ENCODE results near the gene ALLC. TPM values are rescaled to one million over a fixed set of nuclear protein-coding genes. Genes with fewer than 3 reads are reported as not detected.
"Not testable (repeated sequence)": the region's sequence is repeated elsewhere in the genome, so short reads cannot be mapped to it uniquely, and the experiment has no call there.

The ALLC gene
- not detected for total RNA-seq

DNA sequence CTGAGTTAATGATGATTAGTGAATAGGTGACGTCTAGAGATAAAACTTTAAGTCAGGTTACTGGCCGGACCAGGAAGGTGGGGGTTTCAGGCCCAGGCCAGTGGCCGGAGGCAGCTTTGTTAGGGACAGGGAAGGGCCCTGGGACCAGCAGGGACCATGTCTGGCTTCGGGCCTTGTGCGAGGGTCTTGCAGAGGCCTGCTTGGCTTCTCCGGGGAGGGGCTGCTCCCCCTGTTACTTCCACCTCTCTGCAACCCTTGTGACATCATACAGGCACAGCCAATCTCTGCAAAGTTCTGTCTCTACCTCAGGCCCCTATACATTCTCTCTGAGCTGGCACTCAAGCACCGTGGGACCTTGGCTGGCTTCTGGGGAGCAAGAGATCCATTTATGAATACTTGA is at the start of gene ALLC:
Gene ALLC, plus strand, starts transcription at position 320 of the 400 bp plus-strand sequence. CDS start 12,958 bp downstream, outside the sequence.
- no peaks in the 10 kb centered on the region for H3K9me3 ChIP-seq (ENCODE audit: control insufficient read depth in 3 of 3, low read length in 3 of 3)
- H3K27ac ChIP-seq (ENCODE audit: low read depth, low read length), result peak within 1 kb of the TSS; percentile 23
- H3K4me3 ChIP-seq (ENCODE audit: low read length in 3 of 3), result no peak within 1 kb of the TSS
- H3K4me1 ChIP-seq (ENCODE audit: control insufficient read depth in 3 of 3, insufficient read depth in 3 of 3, low read length in 3 of 3), result peaks cover 5 to 12% (median 5%) of the 10 kb centered on the region in 3 donors
- no peaks in the 10 kb centered on the region for H3K36me3 ChIP-seq (ENCODE audit: control insufficient read depth in 3 of 3, insufficient read depth in 3 of 3, low read length in 3 of 3)
- H3K27me3 ChIP-seq (ENCODE audit: control insufficient read depth in 3 of 3, insufficient read depth in 3 of 3, low read length in 3 of 3), result peaks cover 0 to 17% (median 4%) of the 10 kb centered on the region in 3 donors
- no peak within 1 kb of the TSS for H3K9ac ChIP-seq (ENCODE audit: low read depth in 1 of 3, low read length in 3 of 3)

- Histone ChIP-seq H3K9ac (ENCODE audit: low read depth in 1 of 3, low read length in 3 of 3) (peak overlapping the region in 1 of 3 donors; percentile 8), H3K27ac (ENCODE audit: low read depth, low read length) (no peak overlapping the region), H3K36me3 (ENCODE audit: control insufficient read depth in 3 of 3, insufficient read depth in 3 of 3, low read length in 3 of 3) (no peaks in the 10 kb centered on the region), H3K27me3 (ENCODE audit: control insufficient read depth in 3 of 3, insufficient read depth in 3 of 3, low read length in 3 of 3) (peaks cover 0 to 5% (median 0%) of the 10 kb centered on the region in 3 donors), H3K4me3 (ENCODE audit: low read length in 3 of 3) (no peak overlapping the region), H3K9me3 (ENCODE audit: control insufficient read depth in 3 of 3, low read length in 3 of 3) (no peaks in the 10 kb centered on the region), H3K4me1 (ENCODE audit: control insufficient read depth in 3 of 3, insufficient read depth in 3 of 3, low read length in 3 of 3) (no peaks in the 10 kb centered on the region)
Observed at GRCh38 chr2:3608373-3609278, 49.4 kb upstream of the ALLC start.

GRCh38 chr2:3609279-3609673 is 48.7 kb upstream of the ALLC start:
- H3K27me3 ChIP-seq (ENCODE audit: control insufficient read depth in 3 of 3, insufficient read depth in 3 of 3, low read length in 3 of 3); H3K27ac ChIP-seq (ENCODE audit: low read depth, low read length); H3K4me3 ChIP-seq (ENCODE audit: low read length in 3 of 3); H3K36me3 ChIP-seq (ENCODE audit: control insufficient read depth in 3 of 3, insufficient read depth in 3 of 3, low read length in 3 of 3); H3K9ac ChIP-seq (ENCODE audit: low read depth in 1 of 3, low read length in 3 of 3); H3K4me1 ChIP-seq (ENCODE audit: control insufficient read depth in 3 of 3, insufficient read depth in 3 of 3, low read length in 3 of 3); H3K9me3 ChIP-seq (ENCODE audit: control insufficient read depth in 3 of 3, low read length in 3 of 3): not testable (repeated sequence)

GRCh38 chr2:3610415-3610814 is 47.6 kb upstream of the ALLC start:
- H3K9me3 ChIP-seq (ENCODE audit: control insufficient read depth in 3 of 3, low read length in 3 of 3), result no peaks in the 10 kb centered on the region
- no peaks in the 10 kb centered on the region for H3K36me3 ChIP-seq (ENCODE audit: control insufficient read depth in 3 of 3, insufficient read depth in 3 of 3, low read length in 3 of 3)
- no peaks in the 10 kb centered on the region for H3K4me1 ChIP-seq (ENCODE audit: control insufficient read depth in 3 of 3, insufficient read depth in 3 of 3, low read length in 3 of 3)
- no peak overlapping the region for H3K9ac ChIP-seq (ENCODE audit: low read depth in 1 of 3, low read length in 3 of 3)
- no peak overlapping the region for H3K4me3 ChIP-seq (ENCODE audit: low read length in 3 of 3)
- no peaks in the 10 kb centered on the region for H3K27me3 ChIP-seq (ENCODE audit: control insufficient read depth in 3 of 3, insufficient read depth in 3 of 3, low read length in 3 of 3)
- H3K27ac ChIP-seq (ENCODE audit: low read depth, low read length), result no peak overlapping the region

GRCh38 chr2:3610881-3611505 is 47.0 kb upstream of the ALLC start:
- no peak overlapping the region for H3K4me3 ChIP-seq (ENCODE audit: low read length in 3 of 3)
- no peak overlapping the region for H3K9ac ChIP-seq (ENCODE audit: low read depth in 1 of 3, low read length in 3 of 3)
- H3K9me3 ChIP-seq (ENCODE audit: control insufficient read depth in 3 of 3, low read length in 3 of 3), result no peaks in the 10 kb centered on the region
- no peaks in the 10 kb centered on the region for H3K4me1 ChIP-seq (ENCODE audit: control insufficient read depth in 3 of 3, insufficient read depth in 3 of 3, low read length in 3 of 3)
- no peaks in the 10 kb centered on the region for H3K36me3 ChIP-seq (ENCODE audit: control insufficient read depth in 3 of 3, insufficient read depth in 3 of 3, low read length in 3 of 3)
- H3K27ac ChIP-seq (ENCODE audit: low read depth, low read length), result no peak overlapping the region
- H3K27me3 ChIP-seq (ENCODE audit: control insufficient read depth in 3 of 3, insufficient read depth in 3 of 3, low read length in 3 of 3), result no peaks in the 10 kb centered on the region

GRCh38 chr2:3611589-3611988 is 46.4 kb upstream of the ALLC start:
- Histone ChIP-seq H3K4me3 (ENCODE audit: low read length in 3 of 3) (no peak overlapping the region), H3K9ac (ENCODE audit: low read depth in 1 of 3, low read length in 3 of 3) (no peak overlapping the region), H3K36me3 (ENCODE audit: control insufficient read depth in 3 of 3, insufficient read depth in 3 of 3, low read length in 3 of 3) (no peaks in the 10 kb centered on the region), H3K27me3 (ENCODE audit: control insufficient read depth in 3 of 3, insufficient read depth in 3 of 3, low read length in 3 of 3) (no peaks in the 10 kb centered on the region), H3K4me1 (ENCODE audit: control insufficient read depth in 3 of 3, insufficient read depth in 3 of 3, low read length in 3 of 3) (no peaks in the 10 kb centered on the region), H3K9me3 (ENCODE audit: control insufficient read depth in 3 of 3, low read length in 3 of 3) (no peaks in the 10 kb centered on the region), H3K27ac (ENCODE audit: low read depth, low read length) (no peak overlapping the region)

DNA sequence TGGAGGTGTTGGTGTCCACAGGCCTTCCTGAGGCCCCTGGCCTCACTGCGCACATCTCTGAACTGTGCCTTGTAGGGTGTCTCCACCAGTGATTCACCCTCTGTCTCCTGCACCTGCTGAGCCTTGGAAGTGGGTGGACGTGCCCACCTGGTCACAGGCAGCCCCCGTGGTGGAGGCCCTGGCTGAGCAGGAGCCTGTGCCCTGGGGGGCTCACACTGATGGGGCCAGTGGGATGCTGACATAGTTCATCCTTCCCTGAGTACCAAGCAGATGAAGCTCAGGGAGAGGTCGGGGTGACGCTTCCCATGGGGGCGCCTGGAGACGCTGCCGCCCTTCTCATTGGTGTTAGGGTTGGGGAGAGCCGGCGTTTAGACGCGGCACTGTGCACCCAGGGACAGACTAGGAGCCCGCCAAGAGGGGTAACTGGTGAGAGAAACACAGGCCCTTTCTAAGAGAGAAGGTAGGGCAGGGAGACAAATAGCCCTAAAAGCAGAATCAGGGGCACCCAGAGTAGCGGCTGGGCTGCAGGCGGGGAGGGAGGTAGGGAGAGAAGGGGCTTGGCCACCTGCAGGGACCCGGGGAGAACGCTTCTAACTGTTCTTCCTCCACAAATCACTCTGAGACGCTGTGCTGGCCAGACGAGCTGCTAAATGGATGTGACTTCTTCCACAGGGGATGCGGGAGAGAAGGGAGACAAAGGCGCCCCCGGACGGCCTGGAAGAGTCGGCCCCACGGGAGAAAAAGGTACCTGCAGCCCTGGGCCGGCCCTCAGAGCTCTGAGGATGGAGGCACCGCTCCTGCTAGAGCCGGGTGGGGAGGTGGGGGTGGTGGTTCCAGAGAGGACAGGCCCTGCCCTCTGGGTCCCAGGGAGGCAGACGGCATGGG is 45.1 kb upstream of the ALLC start:
- H3K27ac ChIP-seq (ENCODE audit: low read depth, low read length), result no peak overlapping the region
- no peaks in the 10 kb centered on the region for H3K9me3 ChIP-seq (ENCODE audit: control insufficient read depth in 3 of 3, low read length in 3 of 3)
- H3K27me3 ChIP-seq (ENCODE audit: control insufficient read depth in 3 of 3, insufficient read depth in 3 of 3, low read length in 3 of 3), result no peaks in the 10 kb centered on the region
- H3K4me1 ChIP-seq (ENCODE audit: control insufficient read depth in 3 of 3, insufficient read depth in 3 of 3, low read length in 3 of 3), result no peaks in the 10 kb centered on the region
- H3K36me3 ChIP-seq (ENCODE audit: control insufficient read depth in 3 of 3, insufficient read depth in 3 of 3, low read length in 3 of 3), result no peaks in the 10 kb centered on the region
- no peak overlapping the region for H3K9ac ChIP-seq (ENCODE audit: low read depth in 1 of 3, low read length in 3 of 3)
- no peak overlapping the region for H3K4me3 ChIP-seq (ENCODE audit: low read length in 3 of 3)

DNA sequence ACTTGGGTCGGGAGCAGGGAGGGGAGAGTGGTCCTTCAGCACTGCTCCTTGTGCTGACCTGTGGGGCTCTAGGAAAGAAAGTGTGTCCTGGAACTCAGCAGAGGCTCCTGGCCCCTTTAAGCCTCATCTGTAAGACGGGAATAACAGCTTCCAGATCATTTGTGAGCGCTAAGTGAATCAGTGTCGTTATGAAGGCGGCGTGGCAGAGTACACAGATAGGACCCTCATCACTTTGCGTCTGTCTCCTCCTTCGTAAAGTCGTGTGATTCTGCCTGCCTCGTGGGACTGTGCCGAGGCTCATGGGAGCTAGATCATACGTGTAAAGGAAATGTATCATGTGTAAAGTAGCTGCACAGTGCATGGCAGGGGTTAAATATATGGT is 44.5 kb upstream of the ALLC start:
- no peak overlapping the region for H3K4me3 ChIP-seq (ENCODE audit: low read length in 3 of 3)
- no peaks in the 10 kb centered on the region for H3K27me3 ChIP-seq (ENCODE audit: control insufficient read depth in 3 of 3, insufficient read depth in 3 of 3, low read length in 3 of 3)
- no peaks in the 10 kb centered on the region for H3K36me3 ChIP-seq (ENCODE audit: control insufficient read depth in 3 of 3, insufficient read depth in 3 of 3, low read length in 3 of 3)
- H3K9ac ChIP-seq (ENCODE audit: low read depth in 1 of 3, low read length in 3 of 3), result no peak overlapping the region
- no peak overlapping the region for H3K27ac ChIP-seq (ENCODE audit: low read depth, low read length)
- H3K9me3 ChIP-seq (ENCODE audit: control insufficient read depth in 3 of 3, low read length in 3 of 3), result no peaks in the 10 kb centered on the region
- no peaks in the 10 kb centered on the region for H3K4me1 ChIP-seq (ENCODE audit: control insufficient read depth in 3 of 3, insufficient read depth in 3 of 3, low read length in 3 of 3)

DNA sequence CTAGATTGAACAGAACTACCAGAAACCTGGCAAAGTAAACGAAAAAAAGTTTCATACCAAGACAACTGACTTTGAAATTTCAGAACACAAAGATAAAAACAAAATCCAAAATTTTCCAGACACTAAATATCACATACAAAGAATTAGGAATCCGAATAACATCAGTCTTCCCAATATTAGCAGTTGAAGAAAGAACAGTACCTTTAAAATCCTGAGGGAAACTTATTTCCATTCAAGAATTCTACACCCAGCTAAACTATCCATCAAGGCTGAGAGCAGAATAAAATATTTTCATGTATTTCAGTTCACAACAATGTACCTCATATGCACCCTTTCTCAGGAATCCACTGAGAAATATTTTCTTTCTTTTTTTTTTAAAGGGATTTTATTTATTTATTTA is 43.3 kb upstream of the ALLC start:
- not testable (repeated sequence) for H3K9ac ChIP-seq (ENCODE audit: low read depth in 1 of 3, low read length in 3 of 3); H3K9me3 ChIP-seq (ENCODE audit: control insufficient read depth in 3 of 3, low read length in 3 of 3); H3K4me3 ChIP-seq (ENCODE audit: low read length in 3 of 3)

More for the DNA sequence above, 43.3 kb upstream of the ALLC start:
- not testable (repeated sequence) for H3K4me1 ChIP-seq (ENCODE audit: control insufficient read depth in 3 of 3, insufficient read depth in 3 of 3, low read length in 3 of 3); H3K27ac ChIP-seq (ENCODE audit: low read depth, low read length); H3K27me3 ChIP-seq (ENCODE audit: control insufficient read depth in 3 of 3, insufficient read depth in 3 of 3, low read length in 3 of 3); H3K36me3 ChIP-seq (ENCODE audit: control insufficient read depth in 3 of 3, insufficient read depth in 3 of 3, low read length in 3 of 3)
